SU-DHL-6 (cell line): ENCODE measurements around the gene AKT1.

Source experiments
- H2AFZ ChIP-seq: fragments of 200-600 bp; sonication (generic); 2 replicates; pipeline ENCODE4 v1.6.1; 2014; ENCODE audit warnings: low read depth, mild to moderate bottlenecking, moderate library complexity, mixed read lengths, antibody characterized with exemption, low read length; ENCODE audit not compliant: severe bottlenecking
- H3F3A ChIP-seq: fragments of 200-600 bp; shearing (Covaris generic); 2 replicates; pipeline ENCODE4 v1.6.0; 2016; ENCODE audit warnings: antibody characterized with exemption, mild to moderate bottlenecking; ENCODE audit not compliant: insufficient read depth
- H3K27ac ChIP-seq: fragments of 200-600 bp; sonication (generic); 2 replicates; pipeline ENCODE4 v1.5.1; 2016; ENCODE audit warnings: low read depth, mild to moderate bottlenecking, low read length, moderate library complexity, mixed read lengths
- H3K27me3 ChIP-seq: fragments of 200-600 bp; sonication (generic), shearing (Covaris generic); 2 replicates; pipeline ENCODE4 v1.6.0; 2014; ENCODE audit warnings: mild to moderate bottlenecking, low read length
- H3K36me3 ChIP-seq: fragments of 200-600 bp; sonication (generic); 2 replicates; pipeline ENCODE4 v1.6.1; 2014; ENCODE audit warnings: mild to moderate bottlenecking, low read length, mixed read lengths
- H3K4me2 ChIP-seq: fragments of 300-600, 200-600 bp; shearing (Covaris generic), sonication (generic); 2 replicates; pipeline ENCODE4 v1.6.0; 2014; ENCODE audit warnings: low read length, low read depth, mild to moderate bottlenecking; ENCODE audit not compliant: poor library complexity, severe bottlenecking
- H3K4me3 ChIP-seq: fragments of 200-600 bp; sonication (generic); 2 replicates; pipeline ENCODE4 v1.5.1; 2014; ENCODE audit warnings: antibody characterized with exemption, low read length, mild to moderate bottlenecking, mixed read lengths; ENCODE audit not compliant: insufficient read depth, poor library complexity, severe bottlenecking
- H3K79me2 ChIP-seq: fragments of 200-600 bp; sonication (generic); 2 replicates; pipeline ENCODE4 v1.6.1; 2014; ENCODE audit warnings: mild to moderate bottlenecking, low read length, moderate library complexity; ENCODE audit not compliant: insufficient read depth
- H3K9ac ChIP-seq: fragments of 200-600 bp; sonication (generic); 2 replicates; pipeline ENCODE4 v1.7.0; 2014; ENCODE audit warnings: mild to moderate bottlenecking, low read length
- H3K9me2 ChIP-seq: fragments of 200-600 bp; sonication (generic); replicated peaks from 2 replicates; pipeline ENCODE4 v1.6.1; 2014; ENCODE audit warnings: low read length; ENCODE audit not compliant: insufficient read depth
- H3K9me3 ChIP-seq: fragments of 200-600 bp; sonication (generic); 2 replicates; pipeline ENCODE4 v1.6.1; 2014; ENCODE audit warnings: low read length, mixed read lengths; ENCODE audit not compliant: insufficient read depth
- H4K20me1 ChIP-seq: fragments of 200-600 bp; sonication (generic); 2 replicates; pipeline ENCODE4 v1.6.1; 2014; ENCODE audit warnings: low read depth, mild to moderate bottlenecking, antibody characterized with exemption, low read length, moderate library complexity, mixed read lengths
- CTCF ChIP-seq: fragments of 200-600 bp; sonication (generic); IDR thresholded peaks from one replicate; pipeline ENCODE4 v1.5.1; 2017; ENCODE audit warnings: antibody characterized with exemption, mild to moderate bottlenecking, low read length, moderate library complexity; ENCODE audit not compliant: insufficient read depth, poor library complexity, severe bottlenecking
- EZH2phosphoT487 ChIP-seq: fragments of 200-600 bp; sonication (generic), shearing (Covaris generic); conservative IDR thresholded peaks from 2 replicates; pipeline ENCODE4 v1.6.1; 2018; ENCODE audit warnings: mild to moderate bottlenecking, antibody characterized with exemption, low read length, moderate library complexity, mixed read lengths

Gene AKT1

DNA sequence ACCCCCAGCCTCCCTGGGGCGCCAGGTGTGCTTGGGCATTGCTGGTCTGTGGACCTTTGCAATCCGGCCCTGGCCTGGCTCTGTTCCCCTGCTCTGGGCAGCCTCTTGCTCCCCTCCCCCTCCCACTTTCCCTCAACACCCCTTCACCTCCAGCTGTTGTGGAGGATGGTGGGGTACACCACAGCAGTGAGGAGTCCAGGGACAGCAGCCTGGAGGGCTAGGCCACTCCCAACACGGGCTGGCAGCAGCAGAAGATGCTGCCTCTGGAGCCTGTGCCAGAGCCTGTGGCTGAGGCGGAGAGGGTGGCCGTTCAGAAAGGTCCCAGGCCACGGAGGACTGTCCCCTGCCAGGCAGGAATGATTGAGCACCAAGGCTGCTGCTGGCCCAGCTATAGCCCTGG lies 12.9 kb upstream of the AKT1 start:
- H3F3A ChIP-seq: no peaks in the 10 kb centered on the region
- H3K27me3 ChIP-seq: no peaks in the 10 kb centered on the region
- no peaks in the 10 kb centered on the region for H3K9me3 ChIP-seq
- H3K4me3 ChIP-seq: no peak overlapping the region
- H4K20me1 ChIP-seq: no peaks in the 10 kb centered on the region
- H3K79me2 ChIP-seq: no peaks in the 10 kb centered on the region
- H3K27ac ChIP-seq: no peak overlapping the region
- TF ChIP-seq EZH2phosphoT487: no peak
- no peak for TF ChIP-seq CTCF
- H2AFZ ChIP-seq: no peak overlapping the region
- H3K4me2 ChIP-seq: no peak overlapping the region
- H3K36me3 ChIP-seq: no peaks in the 10 kb centered on the region
- H3K9me2 ChIP-seq: no peaks in the 10 kb centered on the region
- H3K9ac ChIP-seq: no peak overlapping the region

DNA sequence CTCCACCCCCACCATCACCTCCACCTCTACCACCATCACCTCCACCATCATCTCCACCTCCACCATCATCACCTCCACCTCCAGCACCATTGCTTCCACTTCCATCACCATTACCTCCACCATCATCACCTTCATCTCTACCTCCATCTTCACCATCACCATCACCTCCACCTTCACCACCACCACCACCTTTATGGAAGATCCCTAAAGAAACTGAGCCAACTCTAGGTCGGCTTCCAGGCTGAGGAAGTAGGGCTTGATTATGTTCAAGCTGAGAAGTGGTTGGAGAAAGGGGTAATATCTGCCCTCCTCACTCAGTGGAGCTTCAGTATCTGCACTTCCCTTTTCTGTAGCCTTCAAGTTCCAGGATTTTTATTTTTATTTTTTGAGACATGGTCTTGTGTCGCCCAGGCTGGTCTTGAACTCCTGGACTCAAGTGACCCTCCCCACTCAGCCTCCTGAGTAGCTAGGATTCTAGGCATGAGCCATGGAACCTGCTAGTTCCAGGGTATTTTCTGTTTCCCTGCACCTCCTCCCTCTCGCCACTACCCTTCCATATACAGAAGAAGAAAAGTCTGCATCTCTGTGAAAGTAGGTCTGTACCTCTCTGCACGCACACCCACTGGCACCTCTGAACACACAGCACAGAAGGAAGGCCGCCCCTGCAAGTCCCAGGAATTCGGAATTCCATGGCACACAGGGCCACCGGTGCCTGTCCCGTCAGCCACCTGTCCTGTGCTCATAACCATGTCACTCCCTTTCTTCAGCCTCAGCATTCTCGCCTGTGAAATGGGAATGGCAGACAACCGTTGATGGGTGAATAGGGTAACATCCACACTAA lies 11.3 kb upstream of the AKT1 start:
- H3K27me3 ChIP-seq: no peaks in the 10 kb centered on the region
- no peaks in the 10 kb centered on the region for H3F3A ChIP-seq
- no peaks in the 10 kb centered on the region for H3K9me3 ChIP-seq
- H3K4me3 ChIP-seq: no peak overlapping the region
- TF ChIP-seq EZH2phosphoT487 (no peak), CTCF (no peak)
- no peak overlapping the region for H3K27ac ChIP-seq
- no peaks in the 10 kb centered on the region for H3K79me2 ChIP-seq
- no peak overlapping the region for H3K4me2 ChIP-seq
- no peak overlapping the region for H3K9ac ChIP-seq
- no peaks in the 10 kb centered on the region for H4K20me1 ChIP-seq
- H3K36me3 ChIP-seq: no peaks in the 10 kb centered on the region
- no peaks in the 10 kb centered on the region for H3K9me2 ChIP-seq
- no peak overlapping the region for H2AFZ ChIP-seq

GRCh38 chr14:104805941-104806624 lies 10.5 kb upstream of the AKT1 start:
- Histone ChIP-seq H2AFZ (no peak overlapping the region), H3K9ac (no peak overlapping the region), H3K9me2 (no peaks in the 10 kb centered on the region), H3K27me3 (no peaks in the 10 kb centered on the region), H3K4me3 (no peak overlapping the region), H3K27ac (no peak overlapping the region), H3F3A (no peaks in the 10 kb centered on the region), H3K9me3 (no peaks in the 10 kb centered on the region), H4K20me1 (no peaks in the 10 kb centered on the region), H3K79me2 (no peaks in the 10 kb centered on the region), H3K36me3 (no peaks in the 10 kb centered on the region), H3K4me2 (no peak overlapping the region)
- TF ChIP-seq CTCF (no peak), EZH2phosphoT487 (no peak)
